ENCODE measurements around the gene F2RL3.

GRCh38 chr19:16934489-16934888 is 45.7 kb downstream of the F2RL3 start:
- TF ChIP-seq CTCF (IDR thresholded peaks at IDR 0.05) (no peak), ZFX (IDR thresholded peaks at IDR 0.05; ENCODE audit: borderline replicate concordance) (no peak)

Measured in 22Rv1 (cell line).